AG08396 (cell line): ENCODE results near the gene SELPLG.
"Not testable (repeated sequence)": the region's sequence is repeated elsewhere in the genome, so short reads cannot be mapped to it uniquely, and the experiment has no call there.

Experiments used
- DNase-seq: peaks from one replicate; pipeline ENCODE4 v3.0.0; 2012; ENCODE audit warnings: low spot score, mixed read lengths

Gene SELPLG

DNA sequence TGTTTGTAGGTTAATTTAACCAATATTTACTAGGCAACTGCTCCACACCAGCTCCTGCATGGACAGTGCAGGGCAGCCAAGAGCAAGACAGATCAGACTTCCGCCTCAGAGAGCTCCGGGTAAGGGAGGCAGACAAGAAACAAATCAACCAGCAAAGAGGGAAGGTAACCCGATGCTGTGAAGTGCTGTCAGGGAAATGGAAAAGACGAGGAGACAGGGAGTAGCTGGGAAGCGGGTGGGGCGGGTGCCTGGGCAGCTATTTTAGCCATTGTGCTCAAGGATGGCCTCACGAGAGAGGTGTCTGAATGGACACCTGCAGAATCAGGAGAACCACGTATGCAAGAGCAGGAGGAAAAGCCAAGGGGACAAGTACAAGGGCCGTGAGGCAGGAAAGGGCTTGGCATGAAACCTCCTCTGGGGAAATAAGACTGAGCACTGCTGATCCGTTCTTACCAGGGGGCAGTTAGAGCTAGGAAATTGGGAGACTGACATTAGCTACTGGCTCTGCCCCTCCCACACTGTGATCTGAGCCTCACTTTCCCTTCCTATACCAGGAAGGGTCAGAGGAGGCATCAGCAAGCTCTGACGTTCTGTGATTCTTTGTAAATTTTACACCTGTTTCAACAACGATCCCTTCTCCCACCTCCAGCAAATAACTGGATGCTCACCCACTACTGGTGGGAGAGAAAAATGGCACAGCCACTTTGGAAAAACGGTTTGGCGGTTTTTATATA, 29.3 kb downstream of the SELPLG start:
- no peak for DNase-seq

GRCh38 chr12:108603743-108604142, 30.0 kb downstream of the SELPLG start:
- DNase-seq = no peak

GRCh38 chr12:108602976-108603704, 30.6 kb downstream of the SELPLG start:
- no peak for DNase-seq

- no peak for DNase-seq
Measured at GRCh38 chr12:108602209-108602705, 31.4 kb downstream of the SELPLG start.

GRCh38 chr12:108600702-108601007, 33.0 kb downstream of the SELPLG start:
- no peak for DNase-seq

DNA sequence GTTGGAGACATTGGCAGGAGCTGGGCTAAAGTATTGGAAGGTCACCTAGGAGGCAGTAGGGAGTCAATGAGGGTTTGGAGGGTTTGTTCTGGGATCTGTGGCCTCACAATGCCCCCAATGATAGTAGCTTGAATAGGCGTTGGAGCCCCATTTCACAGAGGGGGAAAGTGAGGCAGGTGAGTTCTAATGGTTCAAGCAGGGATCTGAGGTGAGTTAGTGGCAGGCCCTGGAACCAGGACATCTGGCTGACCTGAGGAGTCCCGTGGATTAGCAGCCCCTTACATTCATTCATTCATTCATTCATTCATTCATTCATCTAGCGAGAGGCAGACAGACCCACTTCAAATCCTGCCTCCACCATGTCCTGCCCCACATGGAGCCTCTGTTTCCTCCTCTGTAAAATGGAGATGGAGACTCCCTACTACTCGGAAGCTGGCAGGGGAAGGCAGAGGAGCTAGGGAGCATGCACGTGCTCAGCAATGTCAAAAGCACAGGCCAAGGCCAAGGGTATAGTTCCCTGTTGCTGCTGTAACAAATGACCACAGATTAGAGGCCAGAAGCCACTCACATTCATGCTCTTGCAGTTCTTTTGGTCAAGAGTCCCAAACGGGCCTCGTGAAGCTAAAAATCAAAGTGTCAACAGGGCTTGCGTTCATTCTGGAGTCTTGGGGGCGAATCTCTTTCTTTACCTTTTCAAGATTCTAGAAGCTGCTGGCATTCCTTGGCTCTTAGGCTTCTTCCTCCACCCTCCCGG, 33.6 kb downstream of the SELPLG start:
- no peak for DNase-seq

- no peak for DNase-seq
Measured at GRCh38 chr12:108599541-108599940, 34.2 kb downstream of the SELPLG start.

- no peak for DNase-seq
Measured at GRCh38 chr12:108598553-108599250, 35.0 kb downstream of the SELPLG start.

GRCh38 chr12:108597559-108598471, 35.9 kb downstream of the SELPLG start, which contains the start of gene TMEM119:
Gene TMEM119 (minus strand): TSS chr12:108598084. CDS start chr12:108592383, 5,701 bp downstream.
- peak; percentile 73 for DNase-seq

DNA sequence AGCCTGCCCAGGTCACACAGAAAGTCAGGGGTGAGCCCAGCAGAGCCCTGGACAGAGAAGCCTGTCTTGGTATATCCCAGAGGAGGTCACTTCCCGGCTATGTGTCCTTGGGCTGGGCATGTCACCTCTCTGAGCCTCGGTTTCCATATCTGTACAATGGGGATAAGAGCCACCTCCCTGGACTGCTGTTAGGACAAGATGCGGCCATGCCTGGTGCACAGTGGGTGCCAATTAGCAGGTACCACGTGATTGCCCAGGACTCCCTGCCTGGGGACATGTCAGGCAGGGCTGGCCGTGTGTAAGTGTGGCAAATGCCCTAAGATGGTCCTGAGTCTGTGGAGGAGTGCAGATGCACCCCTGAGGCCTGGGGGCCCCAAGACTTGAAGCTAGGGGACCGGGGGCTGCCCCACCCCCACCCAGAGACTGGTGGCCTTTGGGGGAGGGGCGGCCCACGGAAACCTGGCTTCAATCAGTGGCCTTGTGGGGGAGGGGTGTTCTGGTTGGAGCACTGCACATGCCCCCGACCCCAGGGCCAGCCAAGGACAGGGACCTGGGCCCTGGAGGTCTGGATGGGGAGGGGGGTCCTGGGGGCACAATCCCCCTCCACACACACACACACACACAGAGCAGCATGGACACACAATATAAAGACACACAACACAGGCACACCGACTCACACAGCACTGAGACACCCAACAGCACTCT, 36.7 kb downstream of the SELPLG start:
- DNase-seq = no peak

- no peak for DNase-seq
Measured at GRCh38 chr12:108595711-108596647, 37.7 kb downstream of the SELPLG start.

DNA sequence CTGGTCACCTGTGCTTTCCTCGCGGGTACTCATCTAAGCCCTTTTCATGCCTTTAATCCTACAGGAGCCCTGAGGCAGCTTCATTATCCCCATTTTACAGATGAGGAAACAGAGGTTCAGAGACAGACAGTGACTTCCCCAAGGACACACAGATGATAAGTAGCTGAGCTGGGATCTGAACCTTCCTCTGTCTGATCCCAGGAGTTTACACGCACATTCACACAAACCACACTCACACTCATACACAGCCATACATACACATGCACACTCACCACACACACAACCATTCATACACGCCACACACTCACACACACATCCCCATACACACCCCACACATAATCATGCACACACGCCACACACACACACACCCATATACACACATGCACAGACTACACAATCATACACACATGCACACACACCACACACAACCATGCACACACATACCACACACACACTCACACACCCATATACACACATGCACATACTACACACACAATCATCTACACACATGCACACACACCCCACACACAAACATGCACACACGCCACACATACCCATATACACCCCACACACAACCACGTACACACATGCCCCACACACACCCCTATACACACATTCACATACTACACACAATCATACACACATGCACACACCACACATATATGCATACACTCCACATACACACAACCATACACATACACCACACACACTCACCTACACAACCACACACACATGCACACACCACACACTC, 38.6 kb downstream of the SELPLG start:
- no peak for DNase-seq

DNA sequence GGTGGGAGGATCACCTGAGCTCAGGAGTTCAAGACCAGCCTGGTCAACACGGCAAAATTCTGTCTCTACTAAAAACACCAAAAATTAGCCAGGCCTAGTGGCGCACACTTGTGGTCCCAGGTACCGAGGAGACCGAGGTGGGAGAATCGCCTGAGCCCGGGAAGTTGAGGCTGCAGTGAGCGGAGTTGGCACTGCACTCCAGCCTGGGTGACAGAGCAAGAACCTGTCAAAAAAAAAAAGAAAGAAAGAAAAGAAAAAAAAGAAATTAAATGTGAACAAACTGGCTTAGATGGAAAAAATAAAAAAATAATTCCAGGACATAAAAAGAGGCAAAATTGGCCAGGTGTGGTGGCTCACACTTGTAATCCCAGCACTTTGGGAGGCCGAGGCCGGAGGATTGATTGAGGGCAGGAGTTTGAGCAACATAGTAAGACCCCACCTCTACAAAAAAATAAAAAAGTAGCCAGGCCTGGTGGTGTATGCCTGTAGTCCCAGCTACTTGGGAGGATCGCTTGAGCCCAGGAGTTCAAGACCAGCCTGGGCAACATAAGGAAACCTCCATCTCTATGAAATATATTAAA, 39.3 kb downstream of the SELPLG start:
- DNase-seq = no peak

DNA sequence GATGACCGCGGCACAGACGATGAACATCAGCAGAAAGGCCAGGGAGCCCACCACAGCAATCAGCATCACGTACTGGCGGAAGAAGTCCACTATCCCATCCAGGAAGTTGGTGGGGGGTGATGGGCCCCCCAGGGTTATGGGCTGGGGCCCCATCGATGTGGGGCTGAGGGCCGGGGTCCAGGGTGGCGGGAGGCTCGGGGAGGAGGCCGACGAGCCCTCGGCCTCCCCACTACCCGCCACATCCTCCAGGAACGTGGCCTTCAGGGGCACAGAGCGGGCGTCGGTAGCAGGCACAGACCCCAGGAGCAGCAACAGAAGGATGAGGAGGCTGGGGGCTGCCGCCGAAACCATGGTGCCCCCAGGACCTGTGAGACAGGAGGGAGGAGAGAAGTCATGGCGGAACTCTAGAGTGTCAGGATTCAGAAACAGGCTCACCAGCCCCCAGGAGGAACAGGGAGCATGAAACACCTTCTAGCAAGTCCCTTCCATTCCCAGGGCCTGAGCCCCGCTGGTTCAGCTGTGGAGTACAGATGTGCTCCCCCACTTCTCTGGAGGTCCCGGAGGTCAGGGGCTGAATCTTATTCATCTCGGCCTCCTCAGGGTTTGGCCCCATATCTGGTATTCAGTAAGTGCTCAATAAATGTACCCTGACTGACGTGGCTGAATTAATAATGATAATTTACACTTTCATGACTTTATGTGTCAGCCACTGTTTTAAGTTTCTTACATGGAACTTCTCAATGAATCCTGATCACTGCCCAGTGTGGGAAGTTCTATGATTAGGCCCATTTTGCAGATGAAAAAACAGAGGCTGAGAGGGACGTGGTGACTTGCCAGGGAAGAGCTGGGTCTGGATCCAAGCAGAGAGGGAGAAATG, 41.4 kb downstream of the SELPLG start:
- DNase-seq = no peak

- no peak for DNase-seq
Measured at GRCh38 chr12:108591267-108591980, 42.3 kb downstream of the SELPLG start.

- DNase-seq = not testable (repeated sequence)
Measured at GRCh38 chr12:108590463-108590862, 43.2 kb downstream of the SELPLG start.
